Measurements from ENCODE around the gene MOBP. TPM values are rescaled to one million over a fixed set of nuclear protein-coding genes. Genes with fewer than 3 reads are reported as not detected.

Gene MOBP
- polyA plus RNA-seq, 3 donors from 2014 or later = not detected

- no peak for DNase-seq
- Mint-ChIP-seq H3K9me3 (no peaks in the 10 kb centered on the region), H3K27ac (no peak overlapping the region), H3K27me3 (ENCODE audit: low read depth in 3 of 3) (peaks cover 4 to 11% (median 8%) of the 10 kb centered on the region in 3 donors), H3K4me1 (no peaks in the 10 kb centered on the region), H3K36me3 (no peaks in the 10 kb centered on the region), H3K4me3 (no peak overlapping the region)
Measured at GRCh38 chr3:39491733-39492350, 24.4 kb downstream of the MOBP start.

- H3K36me3 Mint-ChIP-seq = no peaks in the 10 kb centered on the region
- DNase-seq = no peak
- H3K4me3 Mint-ChIP-seq = no peak overlapping the region
- peaks cover 8 to 14% (median 12%) of the 10 kb centered on the region in 3 donors for H3K27me3 Mint-ChIP-seq (ENCODE audit: low read depth in 3 of 3)
- no peak overlapping the region for H3K27ac Mint-ChIP-seq
- H3K9me3 Mint-ChIP-seq = no peaks in the 10 kb centered on the region
- no peaks in the 10 kb centered on the region for H3K4me1 Mint-ChIP-seq
Measured at GRCh38 chr3:39494781-39495180, 27.3 kb downstream of the MOBP start.

- Mint-ChIP-seq H3K4me3 (no peak overlapping the region), H3K4me1 (no peaks in the 10 kb centered on the region), H3K27ac (no peak overlapping the region), H3K9me3 (no peaks in the 10 kb centered on the region), H3K36me3 (no peaks in the 10 kb centered on the region), H3K27me3 (ENCODE audit: low read depth in 3 of 3) (peaks cover 9 to 15% (median 12%) of the 10 kb centered on the region in 3 donors)
- DNase-seq = no peak
Measured at GRCh38 chr3:39497753-39498152, 30.3 kb downstream of the MOBP start.

- DNase-seq = no peak
- Mint-ChIP-seq H3K27me3 (ENCODE audit: low read depth in 3 of 3) (peaks cover 9 to 18% (median 12%) of the 10 kb centered on the region in 3 donors), H3K27ac (no peak overlapping the region), H3K4me1 (no peaks in the 10 kb centered on the region), H3K9me3 (no peaks in the 10 kb centered on the region), H3K36me3 (peaks cover 0 to 3% (median 0%) of the 10 kb centered on the region in 3 donors), H3K4me3 (no peak overlapping the region)
Measured at GRCh38 chr3:39499651-39500273, 32.3 kb downstream of the MOBP start.

GRCh38 chr3:39501059-39501458, 33.6 kb downstream of the MOBP start:
- DNase-seq = no peak
- Mint-ChIP-seq H3K27ac (no peak overlapping the region), H3K36me3 (peaks cover 0 to 3% (median 0%) of the 10 kb centered on the region in 3 donors), H3K9me3 (no peaks in the 10 kb centered on the region), H3K4me1 (no peaks in the 10 kb centered on the region), H3K4me3 (no peak overlapping the region), H3K27me3 (ENCODE audit: low read depth in 3 of 3) (peaks cover 9 to 20% (median 12%) of the 10 kb centered on the region in 3 donors)

- Mint-ChIP-seq H3K4me3 (no peak overlapping the region), H3K36me3 (peaks cover 0 to 3% (median 0%) of the 10 kb centered on the region in 3 donors), H3K9me3 (no peaks in the 10 kb centered on the region), H3K27ac (no peak overlapping the region), H3K4me1 (no peaks in the 10 kb centered on the region), H3K27me3 (ENCODE audit: low read depth in 3 of 3) (peaks cover 9 to 20% (median 12%) of the 10 kb centered on the region in 3 donors)
- peak; percentile 0 to 7 (median 0) for DNase-seq
Measured at GRCh38 chr3:39501968-39502837, 34.7 kb downstream of the MOBP start.

- Mint-ChIP-seq H3K27me3 (ENCODE audit: low read depth in 3 of 3) (peaks cover 9 to 19% (median 12%) of the 10 kb centered on the region in 3 donors), H3K36me3 (peaks cover 0 to 3% (median 0%) of the 10 kb centered on the region in 3 donors), H3K27ac (no peak overlapping the region), H3K9me3 (no peaks in the 10 kb centered on the region), H3K4me3 (no peak overlapping the region), H3K4me1 (no peaks in the 10 kb centered on the region)
- no peak for DNase-seq
Measured at GRCh38 chr3:39502838-39503145, 35.3 kb downstream of the MOBP start.

- Mint-ChIP-seq H3K36me3 (peaks cover 0 to 3% (median 0%) of the 10 kb centered on the region in 3 donors), H3K4me1 (no peaks in the 10 kb centered on the region), H3K9me3 (no peaks in the 10 kb centered on the region), H3K4me3 (no peak overlapping the region), H3K27me3 (ENCODE audit: low read depth in 3 of 3) (peaks cover 0 to 6% (median 3%) of the 10 kb centered on the region in 3 donors), H3K27ac (no peak overlapping the region)
- no peak for DNase-seq
Measured at GRCh38 chr3:39505866-39506742, 38.6 kb downstream of the MOBP start.

- Mint-ChIP-seq H3K4me3 (no peak overlapping the region), H3K9me3 (no peaks in the 10 kb centered on the region), H3K27ac (no peak overlapping the region), H3K27me3 (ENCODE audit: low read depth in 3 of 3) (peaks cover 0 to 6% (median 2%) of the 10 kb centered on the region in 3 donors), H3K36me3 (peaks cover 0 to 3% (median 0%) of the 10 kb centered on the region in 3 donors), H3K4me1 (no peaks in the 10 kb centered on the region)
- no peak for DNase-seq
Measured at GRCh38 chr3:39506863-39507262, 39.4 kb downstream of the MOBP start.

- no peaks in the 10 kb centered on the region for H3K9me3 Mint-ChIP-seq
- H3K36me3 Mint-ChIP-seq = no peaks in the 10 kb centered on the region
- peaks cover 3 to 8% of the 10 kb centered on the region in 2 donors for H3K4me1 Mint-ChIP-seq
- H3K4me3 Mint-ChIP-seq = no peak overlapping the region
- peaks cover 0 to 2% (median 0%) of the 10 kb centered on the region in 3 donors for H3K27me3 Mint-ChIP-seq (ENCODE audit: low read depth in 3 of 3)
- no peak for DNase-seq
- no peak overlapping the region for H3K27ac Mint-ChIP-seq
Measured at GRCh38 chr3:39513791-39514369, 46.4 kb downstream of the MOBP start.

GRCh38 chr3:39515681-39516441, 48.4 kb downstream of the MOBP start:
- Mint-ChIP-seq H3K4me3 (no peak overlapping the region), H3K4me1 (peaks cover 3 to 8% of the 10 kb centered on the region in 2 donors), H3K27ac (peak overlapping the region in 1 of 6 donors; percentile 64), H3K27me3 (ENCODE audit: low read depth in 3 of 3) (peaks cover 0 to 2% (median 0%) of the 10 kb centered on the region in 3 donors), H3K9me3 (peaks cover 0 to 2% (median 0%) of the 10 kb centered on the region in 6 donors), H3K36me3 (no peaks in the 10 kb centered on the region)
- no peak for DNase-seq

GRCh38 chr3:39519103-39519502, 51.6 kb downstream of the MOBP start:
- Mint-ChIP-seq H3K4me1 (peaks cover 3 to 8% of the 10 kb centered on the region in 2 donors), H3K9me3 (peaks cover 0 to 6% (median under 1%) of the 10 kb centered on the region in 6 donors)

More at GRCh38 chr3:39519103-39519502, 51.6 kb downstream of the MOBP start:
- Mint-ChIP-seq H3K4me3 (no peak overlapping the region), H3K27me3 (ENCODE audit: low read depth in 3 of 3) (peaks cover 0 to 2% (median 2%) of the 10 kb centered on the region in 3 donors), H3K36me3 (no peaks in the 10 kb centered on the region), H3K27ac (no peak overlapping the region)
- DNase-seq = no peak
